HG02571 (cell line): ENCODE measurements around the gene ZNF273.
"Not testable (repeated sequence)": the region's sequence is repeated elsewhere in the genome, so short reads cannot be mapped to it uniquely, and the experiment has no call there.

Experiments
- ATAC-seq: cut with Tn5 transposase; IDR thresholded peaks from one replicate; pipeline ENCODE4 v1.9.1; 2021; ENCODE audit warnings: mild to moderate bottlenecking, moderate library complexity; ENCODE audit not compliant: unreplicated experiment

The ZNF273 gene

GRCh38 chr7:64888901-64889685 lies 14.0 kb upstream of the ZNF273 start:
- no peak for ATAC-seq

GRCh38 chr7:64889686-64890162 lies 13.3 kb upstream of the ZNF273 start:
- ATAC-seq, result no peak

- ATAC-seq, result not testable (repeated sequence)
Observed at GRCh38 chr7:64890273-64890672, 12.8 kb upstream of the ZNF273 start.

GRCh38 chr7:64890761-64891362 lies 12.2 kb upstream of the ZNF273 start:
- no peak for ATAC-seq

- ATAC-seq, result not testable (repeated sequence)
Observed at GRCh38 chr7:64891363-64892081, 11.6 kb upstream of the ZNF273 start.

- no peak for ATAC-seq
Observed at GRCh38 chr7:64892116-64892515, 11.0 kb upstream of the ZNF273 start.

- no peak for ATAC-seq
Observed at GRCh38 chr7:64892666-64893309, 10.3 kb upstream of the ZNF273 start.

DNA sequence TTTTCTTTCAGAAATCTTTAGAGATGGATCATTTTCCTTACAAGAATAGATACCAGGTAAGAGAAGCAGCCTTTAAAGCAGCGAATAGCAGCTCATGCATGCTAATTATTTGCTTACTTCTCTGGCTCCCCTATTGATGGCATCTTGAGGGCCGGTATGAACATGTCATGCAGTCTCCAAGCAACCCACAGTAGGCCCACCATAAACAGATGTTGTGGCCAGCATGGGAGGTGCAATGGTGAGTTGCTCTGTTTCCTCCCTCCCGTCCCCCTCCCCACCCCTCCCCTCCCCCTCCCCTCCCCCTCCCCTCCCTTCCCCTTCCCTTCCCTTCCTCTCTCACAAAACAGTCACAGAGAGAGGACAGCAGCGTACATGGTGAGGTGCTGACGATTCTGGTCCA lies 9.7 kb upstream of the ZNF273 start:
- no peak for ATAC-seq

GRCh38 chr7:64902461-64902805 lies 640 bp upstream of the ZNF273 start:
- ATAC-seq, result not testable (repeated sequence)

DNA sequence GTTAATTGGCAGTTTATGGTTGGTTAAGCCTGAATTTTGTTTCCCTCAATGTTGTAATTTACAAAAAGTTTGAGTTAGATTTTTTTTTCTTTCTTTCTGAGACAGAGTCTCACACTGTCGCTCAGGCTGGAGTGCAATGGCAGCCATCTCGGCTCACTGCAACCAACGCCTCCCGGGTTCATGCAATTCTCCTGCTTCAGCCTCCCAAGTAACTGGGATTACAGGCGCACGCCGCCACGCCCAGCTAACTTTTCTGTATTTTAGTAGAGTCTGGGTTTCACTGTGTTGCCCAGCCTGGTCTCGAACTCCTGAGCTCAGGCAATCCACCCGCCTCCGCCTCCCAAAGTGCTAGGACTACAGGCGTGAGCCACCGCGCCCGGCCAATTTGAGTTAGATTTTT lies 935 bp downstream of the ZNF273 start:
- no peak for ATAC-seq

DNA sequence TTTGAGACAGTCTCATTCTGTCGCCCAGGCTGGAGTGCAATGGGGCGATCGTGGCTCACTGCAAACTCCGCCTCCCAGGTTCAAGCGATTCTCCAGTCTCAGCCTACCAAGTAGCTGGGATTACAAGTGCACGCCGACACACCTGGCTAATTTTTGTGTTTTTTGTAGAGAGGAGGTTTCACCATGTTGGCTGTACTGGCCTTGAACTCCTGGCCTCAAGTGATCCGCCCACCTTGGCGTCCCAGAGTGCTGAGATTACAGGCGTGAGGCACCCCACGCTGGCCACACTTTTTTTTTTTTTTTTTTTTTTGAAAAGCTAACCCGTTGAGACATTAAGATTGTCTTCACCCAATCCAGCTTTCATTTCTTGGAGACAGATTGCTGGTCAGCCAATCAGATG lies 2.1 kb downstream of the ZNF273 start:
- no peak for ATAC-seq

GRCh38 chr7:64905547-64905946 lies 2.5 kb downstream of the ZNF273 start:
- ATAC-seq, result no peak

- ATAC-seq, result no peak
Observed at GRCh38 chr7:64907641-64908326, 4.7 kb downstream of the ZNF273 start.

GRCh38 chr7:64908358-64908757 lies 5.3 kb downstream of the ZNF273 start:
- ATAC-seq, result no peak

- ATAC-seq, result no peak
Observed at GRCh38 chr7:64914557-64914956, 11.5 kb downstream of the ZNF273 start.

GRCh38 chr7:64915301-64915700 lies 12.2 kb downstream of the ZNF273 start:
- not testable (repeated sequence) for ATAC-seq

DNA sequence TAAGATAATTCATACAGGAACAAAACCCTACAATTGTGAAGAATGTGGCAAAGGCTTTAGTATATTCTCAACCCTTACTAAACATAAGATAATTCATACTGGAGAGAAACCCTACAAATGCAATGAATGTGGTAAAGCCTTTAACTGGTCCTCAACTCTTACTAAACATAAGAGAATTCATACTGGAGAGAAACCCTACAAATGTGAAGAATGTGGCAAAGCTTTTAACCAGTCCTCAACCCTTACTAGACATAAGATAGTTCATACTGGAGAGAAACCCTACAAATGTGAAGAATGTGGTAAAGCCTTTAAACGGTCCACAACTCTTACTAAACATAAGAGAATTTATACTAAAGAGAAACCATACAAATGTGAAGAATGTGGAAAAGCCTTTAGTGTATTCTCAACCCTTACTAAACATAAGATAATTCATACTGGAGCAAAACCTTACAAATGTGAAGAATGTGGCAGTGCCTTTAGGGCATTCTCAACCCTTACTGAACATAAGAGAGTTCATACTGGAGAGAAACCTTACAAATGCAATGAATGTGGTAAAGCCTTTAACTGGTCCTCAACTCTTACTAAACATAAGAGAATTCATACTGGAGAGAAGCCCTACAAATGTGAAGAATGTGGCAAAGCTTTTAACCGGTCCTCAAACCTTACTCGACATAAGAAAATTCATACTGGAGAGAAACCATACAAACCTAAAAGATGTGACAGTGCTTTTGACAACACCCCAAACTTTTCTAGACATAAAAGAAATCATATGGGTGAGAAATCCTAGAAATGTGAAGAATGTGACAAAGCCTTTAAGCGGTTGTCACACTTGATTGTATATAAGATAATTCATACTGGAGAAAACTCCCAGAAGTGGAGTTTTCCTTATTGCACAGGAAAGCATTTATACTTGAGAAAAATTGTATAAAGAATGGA lies 25.4 kb downstream of the ZNF273 start:
- ATAC-seq, result not testable (repeated sequence)

- no peak for ATAC-seq
Observed at GRCh38 chr7:64934478-64934877, 31.4 kb downstream of the ZNF273 start.

- no peak for ATAC-seq
Observed at GRCh38 chr7:64938540-64938939, 35.5 kb downstream of the ZNF273 start.

- not testable (repeated sequence) for ATAC-seq
Observed at GRCh38 chr7:64940021-64940420, 36.9 kb downstream of the ZNF273 start.
